Epithelial cell of esophagus (primary cell): ENCODE data around the gene USH1G.
A peak's percentile ranks its signal among the peaks of the same experiment; 100 is the strongest.

Experiments
- DNase-seq: peaks from one replicate; pipeline ENCODE4 v3.0.0; 2010; ENCODE audit warnings: low read depth
- H3K4me3 ChIP-seq: 2 replicates; pipeline ENCODE4 v1.5.1; 2011; ENCODE audit warnings: mild to moderate bottlenecking, low read length, control low read depth
- CTCF ChIP-seq: IDR thresholded peaks from 2 replicates; pipeline ENCODE4 v1.5.1; 2011; ENCODE audit warnings: low read depth, mild to moderate bottlenecking, low read length, control low read depth, inconsistent platforms; ENCODE audit not compliant: insufficient read depth; ENCODE audit errors: missing control alignments

The USH1G gene

GRCh38 chr17:74952431-74953133 lies 29.5 kb upstream of the USH1G start:
- DNase-seq: no peak
- no peak for TF ChIP-seq CTCF
- H3K4me3 ChIP-seq: no peak overlapping the region

- TF ChIP-seq CTCF: no peak
- no peak overlapping the region for H3K4me3 ChIP-seq
- no peak for DNase-seq
Observed at GRCh38 chr17:74951680-74952421, 28.8 kb upstream of the USH1G start.

GRCh38 chr17:74951065-74951464 lies 28.0 kb upstream of the USH1G start:
- DNase-seq: no peak
- TF ChIP-seq CTCF: no peak

GRCh38 chr17:74950207-74950606 lies 27.2 kb upstream of the USH1G start:
- no peak for TF ChIP-seq CTCF
- H3K4me3 ChIP-seq: no peak overlapping the region
- peak; percentile 45 for DNase-seq

More at GRCh38 chr17:74951065-74951464, 28.0 kb upstream of the USH1G start:
- no peak overlapping the region for H3K4me3 ChIP-seq

- no peak for TF ChIP-seq CTCF
- no peak overlapping the region for H3K4me3 ChIP-seq
- DNase-seq: no peak
Observed at GRCh38 chr17:74949455-74950115, 26.5 kb upstream of the USH1G start.

- no peak for TF ChIP-seq CTCF
- no peak for DNase-seq
- H3K4me3 ChIP-seq: no peak overlapping the region
Observed at GRCh38 chr17:74947041-74947754, 24.1 kb upstream of the USH1G start.
